CD14-positive monocyte (primary cell): ENCODE data around the gene TLR8. TPM values are rescaled to one million over a fixed set of nuclear protein-coding genes. Genes with fewer than 3 reads are reported as not detected.

Experiments used
- DNase-seq, 3 donors: peaks; one replicate each; pipeline ENCODE4 v3.0.0-alpha.2; 2011 to 2022
- H2AFZ ChIP-seq: 2 replicates; pipeline ENCODE4 v1.6.0; 2012; ENCODE audit warnings: mild to moderate bottlenecking, low read depth, low read length, inconsistent platforms; ENCODE audit not compliant: insufficient read depth, poor library complexity, severe bottlenecking
- H3K27ac ChIP-seq, 2 donors: 1 replicate in 1 of 2; 2 replicates in 1 of 2; pipeline ENCODE4 v1.5.1; 2012 to 2013; ENCODE audit warnings: low read length in 2 of 2, control low read depth in 1 of 2, inconsistent platforms in 1 of 2, low read depth in 1 of 2, mild to moderate bottlenecking in 1 of 2
- H3K27me3 ChIP-seq, 2 donors: one replicate each; pipeline versions ENCODE4 v1.6.0 to v1.6.1; 2011 to 2013; ENCODE audit warnings: low read length in 2 of 2; ENCODE audit not compliant: control insufficient read depth in 2 of 2, insufficient read depth in 2 of 2
- H3K36me3 ChIP-seq, 2 donors: replicated peaks in 1 of 2; 1 replicate in 1 of 2; 2 replicates in 1 of 2; pipeline versions ENCODE4 v1.5.1 to v1.6.1; 2012 to 2013; ENCODE audit warnings: low read length in 2 of 2, control low read depth in 1 of 2, inconsistent platforms in 1 of 2, mild to moderate bottlenecking in 1 of 2; ENCODE audit not compliant: insufficient read depth in 2 of 2, control insufficient read depth in 1 of 2
- H3K4me1 ChIP-seq, 2 donors: 1 replicate in 1 of 2; 2 replicates in 1 of 2; pipeline versions ENCODE4 v1.5.1 to v1.6.1; 2012 to 2013; ENCODE audit warnings: low read length in 2 of 2, control low read depth in 1 of 2, inconsistent platforms in 1 of 2, mild to moderate bottlenecking in 1 of 2, moderate library complexity in 1 of 2; ENCODE audit not compliant: insufficient read depth in 2 of 2, control insufficient read depth in 1 of 2
- H3K4me2 ChIP-seq: replicated peaks from 2 replicates; pipeline ENCODE3; 2012; ENCODE audit warnings: low read length, moderate library complexity, mild to moderate bottlenecking; ENCODE audit not compliant: poor library complexity, severe bottlenecking; ENCODE audit errors: extremely low read depth
- H3K4me3 ChIP-seq, 3 experiments: fragments of 200-600 bp in 1 of 3; sonication (generic) in 1 of 3; replicated peaks in 1 of 3; 1 replicate in 2 of 3; 2 replicates in 1 of 3; pipeline ENCODE4 v1.5.1; 2011 to 2013; ENCODE audit warnings: low read length in 3 of 3, mild to moderate bottlenecking in 3 of 3, control low read depth in 2 of 3, low read depth in 2 of 3, inconsistent platforms in 1 of 3, moderate library complexity in 1 of 3
- H3K79me2 ChIP-seq: 2 replicates; pipeline ENCODE4 v1.6.0; 2012; ENCODE audit warnings: mild to moderate bottlenecking, control low read depth, inconsistent platforms, low read length, moderate library complexity; ENCODE audit not compliant: insufficient read depth
- H3K9ac ChIP-seq: 2 replicates; pipeline ENCODE4 v1.6.0; 2017; ENCODE audit warnings: low read length, mild to moderate bottlenecking; ENCODE audit not compliant: insufficient read depth, poor library complexity, severe bottlenecking
- H3K9me3 ChIP-seq, 2 donors: replicated peaks in 1 of 2; 1 replicate in 1 of 2; 2 replicates in 1 of 2; pipeline versions ENCODE4 v1.5.1 to v1.6.1; 2012 to 2013; ENCODE audit warnings: low read length in 2 of 2, control low read depth in 1 of 2; ENCODE audit not compliant: control insufficient read depth in 1 of 2, insufficient read depth in 1 of 2
- H4K20me1 ChIP-seq: 2 replicates; pipeline ENCODE4 v1.6.0; 2012; ENCODE audit warnings: mild to moderate bottlenecking, low read length, control low read depth, moderate library complexity; ENCODE audit not compliant: insufficient read depth
- H3K27ac Mint-ChIP-seq, 7 donors: one replicate each; pipeline ENCODE4 v1.8.0; 2020; ENCODE audit warnings: mild to moderate bottlenecking in 7 of 7, mixed read lengths in 7 of 7, moderate library complexity in 6 of 7, inconsistent platforms in 2 of 7
- H3K27me3 Mint-ChIP-seq, 3 donors: one replicate each; pipeline ENCODE4 v1.8.0; 2021 to 2022; ENCODE audit warnings: low read depth in 3 of 3, mild to moderate bottlenecking in 3 of 3, mixed read lengths in 3 of 3, moderate library complexity in 3 of 3, inconsistent platforms in 1 of 3
- H3K36me3 Mint-ChIP-seq, 2 donors: one replicate each; pipeline ENCODE4 v1.8.0; 2020; ENCODE audit warnings: mixed read lengths in 2 of 2, inconsistent platforms in 1 of 2, mild to moderate bottlenecking in 1 of 2
- H3K4me1 Mint-ChIP-seq: one replicate; pipeline ENCODE4 v1.8.0; 2020; ENCODE audit warnings: mild to moderate bottlenecking, mixed read lengths
- H3K4me3 Mint-ChIP-seq, 2 donors: one replicate each; pipeline ENCODE4 v1.8.0; 2020; ENCODE audit warnings: mild to moderate bottlenecking in 2 of 2, mixed read lengths in 2 of 2, moderate library complexity in 1 of 2
- H3K9me3 Mint-ChIP-seq, 7 donors: one replicate each; pipeline ENCODE4 v1.8.0; 2020 to 2022; ENCODE audit warnings: mixed read lengths in 7 of 7, mild to moderate bottlenecking in 6 of 7, moderate library complexity in 6 of 7, inconsistent platforms in 2 of 7
- CTCF ChIP-seq: fragments of 200-600 bp; IDR thresholded peaks from one replicate; pipeline ENCODE4 v1.8.0; 2022; ENCODE audit warnings: antibody characterized with exemption, mild to moderate bottlenecking
- WGBS: methylation state at CpG from one replicate; pipeline ENCODE4 v1.1.5; 2013; ENCODE audit warnings: missing lambda C conversion rate; ENCODE audit not compliant: insufficient coverage; 5-methylcytosine and 5-hydroxymethylcytosine counted together
- intact Hi-C, 2 donors: fragments of 100-400 bp; cut with micrococcal nuclease; formaldehyde crosslinking; loops; one replicate each; pipeline versions ENCODE4 v1.15.0 to v1.15.1; 2023
- polyA plus RNA-seq, 3 donors: library from polyadenylated mRNA; depleted of rRNA in 1 of 3; unstranded in 2 of 3; stranded (reverse) in 1 of 3; fragments of 300-500 nt in 2 of 3; fragments of >200 nt in 1 of 3; fragmentation: Illumina TruSeq in 2 of 3; gene quantifications; 1 replicate in 2 of 3; 2 replicates in 1 of 3; pipeline ENCODE4 v1.2.3, GENCODE V29; 2012 to 2021

The TLR8 gene
- polyA plus RNA-seq, 3 donors, result 23.1 to 61.9 (median 48.5) TPM

GRCh38 chrX:12895866-12896265 is 10.6 kb upstream of the TLR8 start:
- peak overlapping the region in 4 of 7 donors; percentile 8 to 58 (median 34) for H3K27ac Mint-ChIP-seq
- H3K4me1 Mint-ChIP-seq, result peaks cover 72% of the 10 kb centered on the region
- peaks cover 0 to 13% (median 0%) of the 10 kb centered on the region in 7 donors for H3K9me3 Mint-ChIP-seq
- Histone ChIP-seq H2AFZ (no peak overlapping the region), H3K27ac (peak overlapping the region in 1 of 2 donors; percentile 50), H4K20me1 (no peaks in the 10 kb centered on the region), H3K36me3 (no peaks in the 10 kb centered on the region), H3K9ac (no peak overlapping the region), H3K9me3 (no peaks in the 10 kb centered on the region), H3K4me3 (peak overlapping the region in 1 of 3 experiments; percentile 21), H3K4me2 (no peak overlapping the region), H3K79me2 (no peaks in the 10 kb centered on the region), H3K4me1 (peaks cover 69 to 70% of the 10 kb centered on the region in 2 donors), H3K27me3 (peaks cover 0 to 7% of the 10 kb centered on the region in 2 donors)
- peaks cover 0 to 5% of the 10 kb centered on the region in 2 donors for H3K36me3 Mint-ChIP-seq
- no peak for DNase-seq
- H3K4me3 Mint-ChIP-seq, result no peak overlapping the region
- 0% methylated on average over 1 of the region's 2 CpGs for WGBS
- H3K27me3 Mint-ChIP-seq, result peaks cover 0 to 30% (median 1%) of the 10 kb centered on the region in 3 donors
- TF ChIP-seq CTCF, result no peak
- intact Hi-C loops, result loop anchor here in 1 of 2 donors (5.0 kb wide), 1 partner anchor 84 kb away; no protein-coding TSS in a partner anchor

- H3K9me3 Mint-ChIP-seq, result peaks cover 0 to 13% (median 0%) of the 10 kb centered on the region in 7 donors
- Histone ChIP-seq H3K4me2 (peak overlapping the region; percentile 68), H3K79me2 (no peaks in the 10 kb centered on the region), H3K36me3 (no peaks in the 10 kb centered on the region), H2AFZ (no peak overlapping the region), H3K4me3 (peak overlapping the region in 2 of 3 experiments; percentile 14 to 66), H4K20me1 (no peaks in the 10 kb centered on the region), H3K27me3 (peaks cover 0 to 7% of the 10 kb centered on the region in 2 donors), H3K9ac (no peak overlapping the region), H3K27ac (peak overlapping the region; percentile 25 to 62), H3K4me1 (peaks cover 69 to 70% of the 10 kb centered on the region in 2 donors), H3K9me3 (no peaks in the 10 kb centered on the region)
- H3K27me3 Mint-ChIP-seq, result peaks cover 0 to 25% (median 1%) of the 10 kb centered on the region in 3 donors
- peak overlapping the region; percentile 55 to 82 for H3K4me3 Mint-ChIP-seq
- intact Hi-C loops, result loop anchor here in 1 of 2 donors (5.0 kb wide), 1 partner anchor 85 kb away; no protein-coding TSS in a partner anchor
- peaks cover 67% of the 10 kb centered on the region for H3K4me1 Mint-ChIP-seq
- TF ChIP-seq CTCF, result no peak
- peaks cover 0 to 5% of the 10 kb centered on the region in 2 donors for H3K36me3 Mint-ChIP-seq
- WGBS, result no CpG with 5 or more reads among the region's 4 CpGs
- H3K27ac Mint-ChIP-seq, result peak overlapping the region; percentile 69 to 92 (median 83)
- DNase-seq, result peak; percentile 44 to 71 (median 71)
Measured at GRCh38 chrX:12896935-12897334, 9.5 kb upstream of the TLR8 start.
